ENCODE results near the gene POLR1F. TPM values are rescaled to one million over a fixed set of nuclear protein-coding genes. Genes with fewer than 3 reads are reported as not detected.

The POLR1F gene
- total and polyA plus RNA-seq, 2 experiments from 2014 or later = 35.2 to 99.9 TPM

DNA sequence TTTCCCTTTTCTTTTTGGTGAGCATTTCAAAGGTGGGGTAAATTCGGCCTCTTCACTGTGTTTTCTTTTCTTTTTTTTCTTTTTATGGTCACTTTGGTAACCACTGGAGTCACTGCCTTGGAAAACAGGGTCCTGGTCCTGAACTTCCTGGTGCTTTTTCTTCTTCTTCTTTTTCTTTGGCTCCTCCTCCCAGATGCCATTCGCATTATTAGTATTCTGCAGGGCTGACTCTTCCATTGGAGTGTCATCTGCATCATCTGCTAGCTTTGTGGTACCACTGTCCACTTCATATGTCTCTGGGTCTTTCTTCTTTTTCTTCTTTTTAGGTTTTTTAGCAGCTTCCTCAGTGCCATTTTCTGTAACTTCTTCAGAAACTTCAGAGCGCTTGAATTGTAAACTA is 10.5 kb downstream of the POLR1F start:
- Histone ChIP-seq H2AFZ (no peak overlapping the region), H3K36me3 (ENCODE audit: insufficient read depth) (peaks cover 4% of the 10 kb centered on the region; the same call in 1 of the 2 replicates), H4K20me1 (replicated peaks; ENCODE audit: insufficient read depth) (no peaks in the 10 kb centered on the region), H3K27ac (ENCODE audit: low read depth) (no peak overlapping the region), H3K27me3 (ENCODE audit: insufficient read depth) (no peaks in the 10 kb centered on the region), H3K4me2 (no peak overlapping the region), H3K4me1 (ENCODE audit: insufficient read depth) (peaks cover 3% of the 10 kb centered on the region; the same call in 1 of the 2 replicates), H3F3A (replicated peaks; ENCODE audit: low read depth) (no peaks in the 10 kb centered on the region), H3K4me3 (no peak overlapping the region), H3K79me2 (replicated peaks; ENCODE audit: insufficient read depth) (peaks cover 27% of the 10 kb centered on the region), H3K9me2 (ENCODE audit: insufficient read depth) (no peaks in the 10 kb centered on the region)
- Mint-ChIP-seq H3K27ac (no peak overlapping the region), H3K4me1 (no peaks in the 10 kb centered on the region), H3K9me3 (no peaks in the 10 kb centered on the region; the same call in 2 of the 3 replicates), H3K36me3 (ENCODE audit: low read depth) (peaks cover 13% of the 10 kb centered on the region; the same call in 2 of the 3 replicates), H3K27me3 (ENCODE audit: insufficient read depth, low read depth, poor library complexity) (no peaks in the 10 kb centered on the region), H3K4me3 (no peak overlapping the region)
- ATAC-seq (no peak), DNase-seq (ENCODE audit: low spot score) (no peak)
- TF ChIP-seq NANOG (IDR thresholded peaks at IDR 0.05; ENCODE audit: borderline replicate concordance) (no peak), CREB1 (CRISPR knock-in tag; IDR thresholded peaks at IDR 0.05; ENCODE audit: low read depth) (no peak), JUNB (IDR thresholded peaks at IDR 0.05; ENCODE audit: unreplicated experiment) (no peak)

- Histone ChIP-seq H3K36me3 (ENCODE audit: insufficient read depth) (peaks cover 11% of the 10 kb centered on the region; the same call in 1 of the 2 replicates), H2AFZ (no peak overlapping the region), H3K9me2 (ENCODE audit: insufficient read depth) (no peaks in the 10 kb centered on the region), H3K27me3 (ENCODE audit: insufficient read depth) (no peaks in the 10 kb centered on the region), H3K4me1 (ENCODE audit: insufficient read depth) (peaks cover 3% of the 10 kb centered on the region; the same call in 1 of the 2 replicates), H3F3A (replicated peaks; ENCODE audit: low read depth) (no peaks in the 10 kb centered on the region), H3K4me3 (no peak overlapping the region), H4K20me1 (replicated peaks; ENCODE audit: insufficient read depth) (no peaks in the 10 kb centered on the region), H3K79me2 (replicated peaks; ENCODE audit: insufficient read depth) (peaks cover 13% of the 10 kb centered on the region), H3K4me2 (no peak overlapping the region), H3K27ac (ENCODE audit: low read depth) (no peak overlapping the region)
- DNase-seq (ENCODE audit: low spot score) (no peak), ATAC-seq (no peak)
- peaks cover 6% of the 10 kb centered on the region for H3K9me3 Mint-ChIP-seq
- H3K4me3 Mint-ChIP-seq = no peak overlapping the region
- H3K27me3 Mint-ChIP-seq (ENCODE audit: insufficient read depth, low read depth, poor library complexity) = no peaks in the 10 kb centered on the region
- H3K4me1 Mint-ChIP-seq = no peaks in the 10 kb centered on the region
- peaks cover 10% of the 10 kb centered on the region; the same call in 2 of the 3 replicates for H3K36me3 Mint-ChIP-seq (ENCODE audit: low read depth)
- H3K27ac Mint-ChIP-seq = no peak overlapping the region
- TF ChIP-seq CREB1 (CRISPR knock-in tag; IDR thresholded peaks at IDR 0.05; ENCODE audit: low read depth) (no peak), NANOG (IDR thresholded peaks at IDR 0.05; ENCODE audit: borderline replicate concordance) (no peak), ZNF331 (CRISPR knock-in tag; IDR thresholded peaks at IDR 0.05; ENCODE audit: low read depth) (no peak), EZH2 (IDR thresholded peaks at IDR 0.05; ENCODE audit: low read depth, unreplicated experiment) (no peak), REST (IDR thresholded peaks at IDR 0.05; ENCODE audit: unreplicated experiment) (no peak), STAT1 (IDR thresholded peaks at IDR 0.05; ENCODE audit: unreplicated experiment) (no peak), ETS1 (IDR thresholded peaks at IDR 0.05) (no peak), EZH2phosphoT487 (IDR thresholded peaks at IDR 0.05; ENCODE audit: unreplicated experiment) (no peak)
- TF ChIP-seq, protein P1, sequence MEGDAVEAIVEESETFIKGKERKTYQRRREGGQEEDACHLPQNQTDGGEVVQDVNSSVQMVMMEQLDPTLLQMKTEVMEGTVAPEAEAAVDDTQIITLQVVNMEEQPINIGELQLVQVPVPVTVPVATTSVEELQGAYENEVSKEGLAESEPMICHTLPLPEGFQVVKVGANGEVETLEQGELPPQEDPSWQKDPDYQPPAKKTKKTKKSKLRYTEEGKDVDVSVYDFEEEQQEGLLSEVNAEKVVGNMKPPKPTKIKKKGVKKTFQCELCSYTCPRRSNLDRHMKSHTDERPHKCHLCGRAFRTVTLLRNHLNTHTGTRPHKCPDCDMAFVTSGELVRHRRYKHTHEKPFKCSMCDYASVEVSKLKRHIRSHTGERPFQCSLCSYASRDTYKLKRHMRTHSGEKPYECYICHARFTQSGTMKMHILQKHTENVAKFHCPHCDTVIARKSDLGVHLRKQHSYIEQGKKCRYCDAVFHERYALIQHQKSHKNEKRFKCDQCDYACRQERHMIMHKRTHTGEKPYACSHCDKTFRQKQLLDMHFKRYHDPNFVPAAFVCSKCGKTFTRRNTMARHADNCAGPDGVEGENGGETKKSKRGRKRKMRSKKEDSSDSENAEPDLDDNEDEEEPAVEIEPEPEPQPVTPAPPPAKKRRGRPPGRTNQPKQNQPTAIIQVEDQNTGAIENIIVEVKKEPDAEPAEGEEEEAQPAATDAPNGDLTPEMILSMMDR (conservative IDR thresholded peaks at IDR 0.05; ENCODE audit: low read depth in 2 of 2) = no peak
Measured at GRCh38 chr7:19696926-19697325, 11.9 kb downstream of the POLR1F start.
